ENCODE results near the gene CSRP2.

DNA sequence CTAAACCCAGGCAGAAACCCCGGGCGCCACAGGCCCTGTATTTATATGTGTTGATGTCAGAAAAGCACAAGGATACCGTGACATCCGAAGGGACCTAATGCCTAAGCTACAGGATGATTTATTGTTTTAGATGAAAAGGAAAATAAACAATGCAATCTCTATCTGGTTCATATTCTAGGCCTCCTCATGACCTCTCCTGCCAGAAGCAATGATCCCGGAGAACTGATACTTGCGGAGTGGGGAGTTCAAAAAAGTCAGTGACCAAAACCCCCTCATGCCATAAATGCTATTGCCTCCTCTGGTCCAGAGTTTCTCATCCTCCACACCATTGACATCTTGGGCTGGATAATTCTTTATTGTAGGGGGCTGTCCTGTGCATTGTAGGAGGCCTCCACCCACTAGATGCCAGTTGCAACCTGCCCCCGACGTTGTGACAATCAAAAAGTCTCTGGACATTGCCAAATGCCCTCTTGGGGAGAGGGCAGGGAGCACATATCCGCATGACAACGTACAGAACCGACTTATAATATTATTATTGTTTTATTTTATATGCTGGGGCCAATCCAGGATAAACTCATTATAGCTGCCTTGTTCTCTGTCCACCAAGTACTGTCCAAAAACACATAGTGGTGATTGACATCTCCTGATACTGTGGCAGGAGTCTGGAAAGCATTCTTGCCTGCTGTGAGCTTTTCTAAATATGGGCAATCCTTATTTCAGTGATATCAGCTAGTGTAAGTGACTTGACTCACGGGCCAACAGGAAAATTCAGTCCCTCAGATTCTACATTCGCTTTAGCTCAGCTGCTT lies 1.1 kb upstream of the CSRP2 start:
- TF ChIP-seq, protein P1, sequence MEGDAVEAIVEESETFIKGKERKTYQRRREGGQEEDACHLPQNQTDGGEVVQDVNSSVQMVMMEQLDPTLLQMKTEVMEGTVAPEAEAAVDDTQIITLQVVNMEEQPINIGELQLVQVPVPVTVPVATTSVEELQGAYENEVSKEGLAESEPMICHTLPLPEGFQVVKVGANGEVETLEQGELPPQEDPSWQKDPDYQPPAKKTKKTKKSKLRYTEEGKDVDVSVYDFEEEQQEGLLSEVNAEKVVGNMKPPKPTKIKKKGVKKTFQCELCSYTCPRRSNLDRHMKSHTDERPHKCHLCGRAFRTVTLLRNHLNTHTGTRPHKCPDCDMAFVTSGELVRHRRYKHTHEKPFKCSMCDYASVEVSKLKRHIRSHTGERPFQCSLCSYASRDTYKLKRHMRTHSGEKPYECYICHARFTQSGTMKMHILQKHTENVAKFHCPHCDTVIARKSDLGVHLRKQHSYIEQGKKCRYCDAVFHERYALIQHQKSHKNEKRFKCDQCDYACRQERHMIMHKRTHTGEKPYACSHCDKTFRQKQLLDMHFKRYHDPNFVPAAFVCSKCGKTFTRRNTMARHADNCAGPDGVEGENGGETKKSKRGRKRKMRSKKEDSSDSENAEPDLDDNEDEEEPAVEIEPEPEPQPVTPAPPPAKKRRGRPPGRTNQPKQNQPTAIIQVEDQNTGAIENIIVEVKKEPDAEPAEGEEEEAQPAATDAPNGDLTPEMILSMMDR (IDR thresholded peaks at IDR 0.05; ENCODE audit: poor library complexity, severe bottlenecking), result no peak
- TF ChIP-seq EZH2 (IDR thresholded peaks at IDR 0.05; ENCODE audit: borderline replicate concordance, insufficient read depth, low read length, poor library complexity, severe bottlenecking) (no peak), EP300 (conservative IDR thresholded peaks at IDR 0.05; ENCODE audit: poor library complexity, severe bottlenecking) (no peak), RAD21 (conservative IDR thresholded peaks at IDR 0.05) (no peak)
